Measurements from ENCODE around the gene ZNF391. TPM values are rescaled to one million over a fixed set of nuclear protein-coding genes. Genes with fewer than 3 reads are reported as not detected.

ZNF391 gene
- total RNA-seq, 1 experiment from 2014 or later: 5.4 TPM

DNA sequence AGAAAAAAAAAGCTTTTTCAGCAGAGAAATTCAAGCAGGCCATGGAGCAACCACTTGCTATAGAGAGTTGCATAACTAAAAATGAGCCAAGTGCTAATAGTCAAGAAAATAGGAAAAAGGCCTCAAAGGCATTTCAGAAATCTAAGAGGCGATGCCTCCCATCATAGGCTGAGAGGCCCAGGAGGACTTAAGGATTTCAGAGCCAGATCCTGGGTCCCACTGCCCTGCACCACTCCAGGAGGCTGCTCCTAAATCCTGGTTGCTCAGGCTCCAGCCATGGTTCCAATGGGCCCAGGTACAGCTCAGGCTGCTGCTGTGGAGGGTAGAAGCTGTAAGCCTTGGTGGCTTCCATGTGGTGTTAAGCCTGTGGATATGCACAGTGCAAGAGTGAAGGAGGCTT, 5.5 kb downstream of the ZNF391 start:
- Histone ChIP-seq H4K8ac (replicated peaks; ENCODE audit: insufficient read length, low read depth, low read length) (no peak overlapping the region), H2BK15ac (ENCODE audit: low read depth, low read length) (no peak overlapping the region), H3K9ac (ENCODE audit: extremely low read depth, insufficient read length, low read length) (no peak overlapping the region), H3K9me3 (ENCODE audit: control insufficient read depth, low read depth, low read length) (peaks cover 13% of the 10 kb centered on the region), H4K91ac (ENCODE audit: insufficient read length, low read depth, low read length) (no peak overlapping the region), H4K20me1 (ENCODE audit: control insufficient read depth, insufficient read depth, insufficient read length) (no peaks in the 10 kb centered on the region), H2BK120ac (ENCODE audit: low read depth, low read length, poor library complexity, severe bottlenecking) (no peak overlapping the region), H3K4ac (ENCODE audit: low read depth, low read length) (no peak overlapping the region), H2BK5ac (ENCODE audit: insufficient read length, low read length) (no peak overlapping the region), H3K18ac (ENCODE audit: insufficient read length, low read depth, low read length) (no peak overlapping the region), H2BK20ac (ENCODE audit: low read depth, low read length, poor library complexity, severe bottlenecking) (no peak overlapping the region), H3K27ac (ENCODE audit: insufficient read length, low read depth, low read length) (no peak overlapping the region), H3K79me2 (ENCODE audit: insufficient read depth, low read length) (peaks cover 2% of the 10 kb centered on the region; the same call in 1 of the 2 replicates), H3T11ph (ENCODE audit: low read length) (no peak overlapping the region), H3K56ac (ENCODE audit: insufficient read length, low read depth, low read length) (no peak overlapping the region), H3K14ac (ENCODE audit: insufficient read depth, low read length) (no peak overlapping the region), H3K23me2 (ENCODE audit: insufficient read length, low read depth, low read length, poor library complexity, severe bottlenecking) (no peaks in the 10 kb centered on the region), H3K79me1 (ENCODE audit: insufficient read depth, low read depth, low read length, poor library complexity, severe bottlenecking) (peaks cover 4% of the 10 kb centered on the region), H3K23ac (ENCODE audit: insufficient read length, low read depth, low read length) (no peak overlapping the region), H3K4me2 (ENCODE audit: insufficient read depth, insufficient read length, low read length) (no peak overlapping the region), H3K4me1 (ENCODE audit: insufficient read depth, low read length) (no peaks in the 10 kb centered on the region), H2BK12ac (ENCODE audit: insufficient read length, low read depth, low read length) (no peak overlapping the region), H2AK5ac (ENCODE audit: insufficient read length, low read length) (no peak overlapping the region), H3K27me3 (ENCODE audit: insufficient read depth, low read length) (no peaks in the 10 kb centered on the region), H4K5ac (ENCODE audit: insufficient read length, low read depth, low read length) (no peak overlapping the region), H2AFZ (ENCODE audit: low read length) (no peak overlapping the region)
- TF ChIP-seq, protein P1, sequence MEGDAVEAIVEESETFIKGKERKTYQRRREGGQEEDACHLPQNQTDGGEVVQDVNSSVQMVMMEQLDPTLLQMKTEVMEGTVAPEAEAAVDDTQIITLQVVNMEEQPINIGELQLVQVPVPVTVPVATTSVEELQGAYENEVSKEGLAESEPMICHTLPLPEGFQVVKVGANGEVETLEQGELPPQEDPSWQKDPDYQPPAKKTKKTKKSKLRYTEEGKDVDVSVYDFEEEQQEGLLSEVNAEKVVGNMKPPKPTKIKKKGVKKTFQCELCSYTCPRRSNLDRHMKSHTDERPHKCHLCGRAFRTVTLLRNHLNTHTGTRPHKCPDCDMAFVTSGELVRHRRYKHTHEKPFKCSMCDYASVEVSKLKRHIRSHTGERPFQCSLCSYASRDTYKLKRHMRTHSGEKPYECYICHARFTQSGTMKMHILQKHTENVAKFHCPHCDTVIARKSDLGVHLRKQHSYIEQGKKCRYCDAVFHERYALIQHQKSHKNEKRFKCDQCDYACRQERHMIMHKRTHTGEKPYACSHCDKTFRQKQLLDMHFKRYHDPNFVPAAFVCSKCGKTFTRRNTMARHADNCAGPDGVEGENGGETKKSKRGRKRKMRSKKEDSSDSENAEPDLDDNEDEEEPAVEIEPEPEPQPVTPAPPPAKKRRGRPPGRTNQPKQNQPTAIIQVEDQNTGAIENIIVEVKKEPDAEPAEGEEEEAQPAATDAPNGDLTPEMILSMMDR (conservative IDR thresholded peaks at IDR 0.05): no peak
- no peak for DNase-seq
- Mint-ChIP-seq H3K4me3 (no peak overlapping the region), H3K27me3 (ENCODE audit: low read depth) (no peaks in the 10 kb centered on the region), H3K4me1 (peaks cover 3 to 7% of the 10 kb centered on the region in 2 experiments), H3K36me3 (ENCODE audit: insufficient read depth in 1 of 3, low read depth in 3 of 3) (peaks cover 46 to 53% (median 51%) of the 10 kb centered on the region in 3 experiments), H3K9me3 (peaks cover 31 to 48% of the 10 kb centered on the region in 2 experiments), H3K27ac (no peak overlapping the region)
- no CpG with 5 or more reads among the region's 1 CpG for WGBS (ENCODE audit: extremely low coverage, insufficient read length, low lambda C conversion rate)
